ENCODE measurements around the gene CHRM1.

Gene CHRM1

DNA sequence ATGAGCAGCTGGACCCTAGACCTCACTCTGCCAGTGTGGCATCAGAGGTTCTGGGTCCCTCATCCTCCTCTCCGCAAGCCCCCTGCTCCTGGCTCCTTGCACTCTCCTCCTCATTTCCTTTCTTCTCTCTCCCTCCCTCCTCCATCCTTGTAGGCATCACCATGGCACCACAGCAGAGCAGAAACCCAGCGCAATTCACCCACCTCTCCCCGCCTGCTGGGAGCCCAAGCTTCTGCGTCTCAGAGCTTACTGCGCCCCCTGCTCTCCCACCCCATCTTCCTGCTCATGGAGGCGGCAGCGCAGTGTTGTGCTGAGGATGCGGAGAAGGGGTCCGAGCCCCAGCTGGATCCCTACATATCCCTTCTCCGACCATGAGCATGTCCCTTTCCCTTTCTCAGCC lies 1.7 kb downstream of the CHRM1 start:
- H3K4ac ChIP-seq (ENCODE audit: low read depth in 1 of 2, low read length in 2 of 2), result no peak overlapping the region
- no peak overlapping the region for H3K18ac ChIP-seq (ENCODE audit: low read depth in 1 of 2, low read length in 2 of 2)
- H2AK5ac ChIP-seq (ENCODE audit: low read length, severe bottlenecking), result no peak overlapping the region
- H3K79me1 ChIP-seq (replicated peaks; ENCODE audit: low read length, poor library complexity, severe bottlenecking), result no peaks in the 10 kb centered on the region
- WGBS, result 91% methylated on average over 10 of the region's 10 CpGs
- no peak overlapping the region for H2AFZ ChIP-seq (ENCODE audit: low read depth, low read length)
- H3K14ac ChIP-seq (ENCODE audit: low read length in 2 of 2), result no peak overlapping the region
- no peak overlapping the region for H4K8ac ChIP-seq (ENCODE audit: low read length)
- peaks cover 69 to 75% of the 10 kb centered on the region in 2 experiments for H3K27me3 ChIP-seq (ENCODE audit: control insufficient read depth in 1 of 2, insufficient read depth in 1 of 2, low read length in 2 of 2)
- no peak overlapping the region for H3K9ac ChIP-seq (ENCODE audit: low read length)
- H3K36me3 ChIP-seq (ENCODE audit: control insufficient read depth in 1 of 2, insufficient read depth in 2 of 2, low read depth in 1 of 2, low read length in 2 of 2), result no peaks in the 10 kb centered on the region
- no peak overlapping the region for H3K4me2 ChIP-seq (ENCODE audit: low read length, poor library complexity, severe bottlenecking)
- H3K23ac ChIP-seq (ENCODE audit: low read length in 2 of 2), result no peak overlapping the region
- peaks cover 13% of the 10 kb centered on the region for H3K4me1 ChIP-seq (ENCODE audit: control insufficient read depth, insufficient read depth, low read depth, low read length)
- no peak overlapping the region for H3K4me3 ChIP-seq (ENCODE audit: insufficient read depth in 1 of 2, low read depth in 1 of 2, low read length in 2 of 2)
- H3K27ac ChIP-seq (ENCODE audit: low read length, poor library complexity, severe bottlenecking), result no peak overlapping the region
- no peak for DNase-seq
- H2BK5ac ChIP-seq (ENCODE audit: low read depth, low read length, poor library complexity, severe bottlenecking), result no peak overlapping the region
- no peak overlapping the region for H2BK120ac ChIP-seq (ENCODE audit: low read depth, low read length)
- no peaks in the 10 kb centered on the region for H3K9me3 ChIP-seq (ENCODE audit: control insufficient read depth, low read length)
- H2BK12ac ChIP-seq (ENCODE audit: low read length in 2 of 2), result no peak overlapping the region
- no peak overlapping the region for H2BK15ac ChIP-seq (ENCODE audit: low read depth, poor library complexity, severe bottlenecking)
- no peak overlapping the region for H4K91ac ChIP-seq (ENCODE audit: low read length)

GRCh38 chr11:62918531-62918930 lies 2.6 kb downstream of the CHRM1 start:
- no peak overlapping the region for H2AFZ ChIP-seq (ENCODE audit: low read depth, low read length)
- peaks cover 8% of the 10 kb centered on the region for H3K4me1 ChIP-seq (ENCODE audit: control insufficient read depth, insufficient read depth, low read depth, low read length)
- 22% methylated on average over 5 of the region's 5 CpGs for WGBS
- no peak overlapping the region for H2BK120ac ChIP-seq (ENCODE audit: low read depth, low read length)
- H3K27me3 ChIP-seq (ENCODE audit: control insufficient read depth in 1 of 2, insufficient read depth in 1 of 2, low read length in 2 of 2), result peaks cover 62 to 66% of the 10 kb centered on the region in 2 experiments
- no peak overlapping the region for H3K14ac ChIP-seq (ENCODE audit: low read length in 2 of 2)
- no peak overlapping the region for H2AK5ac ChIP-seq (ENCODE audit: low read length, severe bottlenecking)
- no peak overlapping the region for H3K18ac ChIP-seq (ENCODE audit: low read depth in 1 of 2, low read length in 2 of 2)
- no peak overlapping the region for H2BK12ac ChIP-seq (ENCODE audit: low read length in 2 of 2)
- H3K9me3 ChIP-seq (ENCODE audit: control insufficient read depth, low read length), result no peaks in the 10 kb centered on the region
- no peak overlapping the region for H3K27ac ChIP-seq (ENCODE audit: low read length, poor library complexity, severe bottlenecking)
- H3K36me3 ChIP-seq (ENCODE audit: control insufficient read depth in 1 of 2, insufficient read depth in 2 of 2, low read depth in 1 of 2, low read length in 2 of 2), result no peaks in the 10 kb centered on the region
- no peak overlapping the region for H4K91ac ChIP-seq (ENCODE audit: low read length)
- no peak overlapping the region for H3K4ac ChIP-seq (ENCODE audit: low read depth in 1 of 2, low read length in 2 of 2)
- H3K9ac ChIP-seq (ENCODE audit: low read length), result no peak overlapping the region
- H2BK15ac ChIP-seq (ENCODE audit: low read depth, poor library complexity, severe bottlenecking), result no peak overlapping the region
- no peaks in the 10 kb centered on the region for H3K79me1 ChIP-seq (replicated peaks; ENCODE audit: low read length, poor library complexity, severe bottlenecking)
- no peak overlapping the region for H3K4me2 ChIP-seq (ENCODE audit: low read length, poor library complexity, severe bottlenecking)
- H3K23ac ChIP-seq (ENCODE audit: low read length in 2 of 2), result no peak overlapping the region
- H3K4me3 ChIP-seq (ENCODE audit: insufficient read depth in 1 of 2, low read depth in 1 of 2, low read length in 2 of 2), result no peak overlapping the region
- no peak overlapping the region for H4K8ac ChIP-seq (ENCODE audit: low read length)
- H2BK5ac ChIP-seq (ENCODE audit: low read depth, low read length, poor library complexity, severe bottlenecking), result no peak overlapping the region
- no peak for DNase-seq

GRCh38 chr11:62917906-62918502 lies 3.2 kb downstream of the CHRM1 start:
- Histone ChIP-seq H2BK12ac (ENCODE audit: low read length in 2 of 2) (no peak overlapping the region), H3K4me1 (ENCODE audit: control insufficient read depth, insufficient read depth, low read depth, low read length) (peaks cover 4% of the 10 kb centered on the region), H4K91ac (ENCODE audit: low read length) (no peak overlapping the region), H3K36me3 (ENCODE audit: control insufficient read depth in 1 of 2, insufficient read depth in 2 of 2, low read depth in 1 of 2, low read length in 2 of 2) (no peaks in the 10 kb centered on the region), H3K79me1 (replicated peaks; ENCODE audit: low read length, poor library complexity, severe bottlenecking) (no peaks in the 10 kb centered on the region), H3K23ac (ENCODE audit: low read length in 2 of 2) (no peak overlapping the region), H3K4ac (ENCODE audit: low read depth in 1 of 2, low read length in 2 of 2) (no peak overlapping the region), H3K27me3 (ENCODE audit: control insufficient read depth in 1 of 2, insufficient read depth in 1 of 2, low read length in 2 of 2) (peaks cover 56 to 60% of the 10 kb centered on the region in 2 experiments), H3K14ac (ENCODE audit: low read length in 2 of 2) (no peak overlapping the region), H3K4me2 (ENCODE audit: low read length, poor library complexity, severe bottlenecking) (no peak overlapping the region), H2BK15ac (ENCODE audit: low read depth, poor library complexity, severe bottlenecking) (no peak overlapping the region), H2AK5ac (ENCODE audit: low read length, severe bottlenecking) (no peak overlapping the region), H2BK120ac (ENCODE audit: low read depth, low read length) (no peak overlapping the region), H4K8ac (ENCODE audit: low read length) (no peak overlapping the region), H3K9ac (ENCODE audit: low read length) (no peak overlapping the region), H3K18ac (ENCODE audit: low read depth in 1 of 2, low read length in 2 of 2) (no peak overlapping the region), H3K9me3 (ENCODE audit: control insufficient read depth, low read length) (no peaks in the 10 kb centered on the region), H3K4me3 (ENCODE audit: insufficient read depth in 1 of 2, low read depth in 1 of 2, low read length in 2 of 2) (no peak overlapping the region), H3K27ac (ENCODE audit: low read length, poor library complexity, severe bottlenecking) (no peak overlapping the region), H2AFZ (ENCODE audit: low read depth, low read length) (no peak overlapping the region), H2BK5ac (ENCODE audit: low read depth, low read length, poor library complexity, severe bottlenecking) (no peak overlapping the region)
- DNase-seq, result no peak
- 79% methylated on average over 11 of the region's 11 CpGs for WGBS

DNA sequence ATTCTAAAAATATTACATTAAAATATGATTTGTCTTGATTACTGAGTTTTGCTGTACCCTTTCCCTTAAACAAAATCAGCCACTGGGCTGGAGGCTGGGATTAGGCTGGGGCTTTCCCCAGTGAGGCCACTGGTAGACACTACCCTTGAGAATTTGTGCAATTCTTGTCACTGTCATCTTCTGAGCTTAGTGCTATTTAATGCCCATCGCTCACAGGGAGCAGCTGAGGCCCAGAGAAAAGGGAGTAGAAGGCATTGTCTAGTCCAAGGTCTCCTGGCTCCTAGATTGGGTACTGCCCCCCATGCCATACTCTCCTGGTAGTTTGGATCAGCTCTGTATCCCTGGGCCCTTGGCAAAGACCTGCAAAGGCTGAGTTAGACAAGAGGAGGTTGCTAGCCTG lies 6.7 kb downstream of the CHRM1 start:
- peaks cover 24 to 25% of the 10 kb centered on the region in 2 experiments for H3K27me3 ChIP-seq (ENCODE audit: control insufficient read depth in 1 of 2, insufficient read depth in 1 of 2, low read length in 2 of 2)
- H3K9ac ChIP-seq (ENCODE audit: low read length), result no peak overlapping the region
- no peak overlapping the region for H4K8ac ChIP-seq (ENCODE audit: low read length)
- no peak overlapping the region for H2BK12ac ChIP-seq (ENCODE audit: low read length in 2 of 2)
- H3K36me3 ChIP-seq (ENCODE audit: control insufficient read depth in 1 of 2, insufficient read depth in 2 of 2, low read depth in 1 of 2, low read length in 2 of 2), result no peaks in the 10 kb centered on the region
- H3K4ac ChIP-seq (ENCODE audit: low read depth in 1 of 2, low read length in 2 of 2), result no peak overlapping the region
- H3K27ac ChIP-seq (ENCODE audit: low read length, poor library complexity, severe bottlenecking), result no peak overlapping the region
- H3K9me3 ChIP-seq (ENCODE audit: control insufficient read depth, low read length), result no peaks in the 10 kb centered on the region
- H3K18ac ChIP-seq (ENCODE audit: low read depth in 1 of 2, low read length in 2 of 2), result no peak overlapping the region
- peaks cover 3% of the 10 kb centered on the region for H3K4me1 ChIP-seq (ENCODE audit: control insufficient read depth, insufficient read depth, low read depth, low read length)
- H2BK15ac ChIP-seq (ENCODE audit: low read depth, poor library complexity, severe bottlenecking), result no peak overlapping the region
- no peaks in the 10 kb centered on the region for H3K79me1 ChIP-seq (replicated peaks; ENCODE audit: low read length, poor library complexity, severe bottlenecking)
- H2BK120ac ChIP-seq (ENCODE audit: low read depth, low read length), result no peak overlapping the region
- H3K4me2 ChIP-seq (ENCODE audit: low read length, poor library complexity, severe bottlenecking), result no peak overlapping the region
- H3K14ac ChIP-seq (ENCODE audit: low read length in 2 of 2), result no peak overlapping the region
- no peak overlapping the region for H2AK5ac ChIP-seq (ENCODE audit: low read length, severe bottlenecking)
- H2BK5ac ChIP-seq (ENCODE audit: low read depth, low read length, poor library complexity, severe bottlenecking), result no peak overlapping the region
- H3K23ac ChIP-seq (ENCODE audit: low read length in 2 of 2), result no peak overlapping the region
- no peak for DNase-seq
- no peak overlapping the region for H2AFZ ChIP-seq (ENCODE audit: low read depth, low read length)
- H3K4me3 ChIP-seq (ENCODE audit: insufficient read depth in 1 of 2, low read depth in 1 of 2, low read length in 2 of 2), result no peak overlapping the region
- H4K91ac ChIP-seq (ENCODE audit: low read length), result no peak overlapping the region
- WGBS, result 95% methylated on average over 1 of the region's 1 CpG

Measured in mesenchymal stem cell (in vitro differentiated cells and primary cell).